Suppressor macrophage (primary cell): ENCODE results near the gene MAD1L1.
A peak's percentile ranks its signal among the peaks of the same experiment; 100 is the strongest.

Experiments used
- DNase-seq, 4 experiments: peaks; one replicate each; pipeline ENCODE4 v3.0.0-alpha.2; 2020 to 2022

The MAD1L1 gene

GRCh38 chr7:1858435-1859265, 374.1 kb downstream of the MAD1L1 start:
- DNase-seq = no peak

DNA sequence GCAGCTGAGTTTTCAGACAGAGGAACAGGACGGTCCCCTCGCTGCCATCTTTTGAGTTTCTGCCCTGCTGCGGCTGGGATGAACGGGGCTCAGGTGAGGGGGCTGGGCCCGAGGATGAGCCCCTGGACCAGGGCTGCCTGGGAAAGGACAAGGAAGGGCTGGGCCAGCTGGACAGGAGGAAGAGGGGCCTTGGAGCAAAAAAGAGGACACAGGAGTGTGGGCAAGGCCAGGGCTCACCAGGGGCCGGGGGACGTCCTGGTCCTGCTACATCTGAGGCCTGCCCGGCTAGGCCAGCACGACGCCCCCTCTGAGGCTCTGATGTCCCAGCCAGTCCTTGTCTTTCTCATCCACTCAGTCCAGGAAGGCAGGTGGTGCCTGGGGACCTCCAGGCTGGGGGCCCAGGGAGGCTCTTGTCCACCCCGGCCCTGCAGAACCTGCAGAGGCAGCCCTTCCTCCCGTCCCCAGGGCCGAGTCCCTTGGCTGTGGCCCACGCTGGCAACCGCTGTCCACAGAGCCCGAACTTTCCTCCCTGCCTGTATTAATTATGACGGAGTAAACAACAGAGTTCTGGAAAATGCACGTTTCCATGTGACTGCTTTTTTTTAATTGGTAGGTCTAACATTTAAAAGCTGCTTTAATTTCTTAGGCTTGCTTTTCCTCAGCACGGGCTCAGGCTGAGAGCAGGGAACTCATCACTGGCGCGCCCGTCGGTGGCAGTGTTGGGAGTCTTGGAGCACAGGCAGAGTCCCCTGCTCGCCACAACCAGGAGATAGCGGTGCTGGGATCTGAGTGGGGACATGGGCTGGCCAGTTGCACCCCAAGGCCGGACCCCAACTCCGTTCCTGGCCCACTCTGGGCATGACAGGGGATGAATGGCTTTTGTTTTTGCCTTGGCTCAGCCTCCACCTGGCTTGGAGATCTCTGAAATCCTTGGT, 375.0 kb downstream of the MAD1L1 start:
- no peak for DNase-seq

DNA sequence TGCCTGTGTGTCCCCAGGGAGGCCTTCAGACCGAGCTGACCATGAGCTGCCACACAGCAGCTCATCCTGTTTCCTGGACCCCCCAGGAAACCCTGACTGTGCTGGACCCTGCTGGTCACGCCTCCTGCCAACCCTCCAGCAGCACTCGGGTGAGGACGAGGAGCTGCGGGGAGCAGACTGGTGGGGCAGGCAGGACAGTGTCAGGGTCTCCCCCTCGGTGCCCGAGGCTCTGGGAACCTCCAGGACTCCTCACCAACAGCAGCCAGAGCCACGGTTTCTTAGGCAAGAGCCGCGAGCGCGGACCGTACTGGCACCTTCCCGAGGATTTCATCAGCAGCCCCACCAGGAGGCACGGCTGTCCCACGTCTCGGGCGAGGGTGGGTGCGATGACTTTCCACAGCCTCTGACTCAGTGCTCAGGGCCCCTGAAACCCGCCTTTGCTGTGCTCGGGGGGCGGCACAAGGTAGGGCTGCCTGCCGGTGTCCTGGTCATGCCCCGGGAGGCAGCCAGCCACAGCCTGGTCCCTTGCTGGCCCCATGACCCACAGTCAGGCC, 375.8 kb downstream of the MAD1L1 start:
- no peak for DNase-seq

DNA sequence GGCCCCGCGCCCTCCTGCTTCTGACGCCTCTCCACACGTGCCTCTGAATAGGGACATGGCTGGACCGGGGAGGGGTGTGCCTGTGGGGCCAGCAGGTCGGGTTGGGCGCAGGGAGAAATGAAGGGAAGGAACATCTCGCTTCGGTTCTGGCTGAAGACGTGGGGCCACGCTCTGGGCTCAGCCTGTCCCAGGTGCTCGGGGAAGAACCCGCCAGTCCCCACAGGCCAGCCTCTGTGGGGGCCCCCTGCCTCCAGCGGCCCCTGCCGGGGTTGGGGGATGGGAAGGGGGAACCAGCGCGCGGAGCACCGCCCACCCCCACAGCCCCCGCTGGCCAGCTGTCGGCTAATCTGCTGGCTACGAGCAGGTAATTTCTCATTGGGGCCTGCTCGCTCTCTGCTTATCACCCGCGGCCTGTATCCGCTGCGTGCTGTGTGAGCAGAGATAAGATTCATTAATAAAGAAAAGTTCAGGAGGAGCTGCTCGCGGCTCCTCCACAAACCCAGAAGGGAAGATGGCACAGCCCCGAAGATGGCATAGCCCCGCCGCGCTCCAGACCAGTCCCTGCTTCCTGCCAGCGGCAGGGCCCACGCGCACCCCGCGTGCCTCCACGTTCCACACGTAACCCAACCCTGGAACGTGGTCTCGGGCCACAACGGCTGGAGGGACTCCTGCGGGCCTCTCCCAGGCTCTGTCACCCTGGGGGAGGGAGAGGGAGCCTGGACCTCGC, 376.4 kb downstream of the MAD1L1 start:
- peak in 1 of 4 experiments; percentile 9 for DNase-seq

GRCh38 chr7:1855725-1856160, 377.0 kb downstream of the MAD1L1 start:
- peak in 3 of 4 experiments; percentile 8 to 37 (median 24) for DNase-seq

- no peak for DNase-seq
Measured at GRCh38 chr7:1854866-1855724, 377.6 kb downstream of the MAD1L1 start.

DNA sequence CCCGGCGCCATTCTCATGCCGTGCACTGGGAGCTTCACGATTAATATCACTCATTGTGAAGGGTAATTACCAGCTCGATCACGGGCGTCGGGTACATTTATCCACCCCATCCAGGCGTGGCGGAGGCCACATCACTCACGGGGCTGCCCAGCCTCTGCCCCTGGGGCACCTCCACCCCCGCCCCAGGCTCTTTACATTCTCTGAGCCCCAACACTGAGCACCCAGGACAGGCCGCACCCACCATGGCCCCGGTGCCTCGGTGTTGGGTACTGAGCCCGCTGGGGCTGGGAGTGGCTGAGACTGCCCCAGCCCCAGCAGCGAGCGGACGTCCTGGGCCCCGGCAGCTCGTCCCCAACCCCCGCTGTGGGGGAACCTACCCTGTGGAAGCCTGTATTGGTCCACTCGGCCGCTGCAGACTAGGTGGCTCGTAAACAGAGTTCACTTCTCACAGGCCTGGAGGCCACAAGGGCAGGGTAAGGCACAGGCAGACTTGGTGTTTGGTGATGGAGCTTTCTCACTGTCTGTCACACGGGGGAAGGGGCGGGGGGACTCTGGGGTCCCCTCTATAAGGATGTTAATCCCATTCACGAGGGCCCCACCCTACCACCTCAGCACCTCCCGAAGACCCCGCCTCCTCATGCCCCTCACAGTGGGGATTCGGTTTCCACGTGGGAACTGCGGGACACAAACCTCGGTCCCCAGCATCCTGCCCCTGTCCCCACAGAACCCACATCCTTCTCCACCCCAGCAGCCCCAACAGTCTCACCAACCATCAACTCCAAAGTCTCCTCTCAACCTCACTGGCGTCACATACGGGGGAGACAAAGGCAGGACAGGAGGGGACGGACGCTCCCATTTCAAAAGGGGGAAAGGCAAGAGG, 378.5 kb downstream of the MAD1L1 start:
- no peak for DNase-seq

DNA sequence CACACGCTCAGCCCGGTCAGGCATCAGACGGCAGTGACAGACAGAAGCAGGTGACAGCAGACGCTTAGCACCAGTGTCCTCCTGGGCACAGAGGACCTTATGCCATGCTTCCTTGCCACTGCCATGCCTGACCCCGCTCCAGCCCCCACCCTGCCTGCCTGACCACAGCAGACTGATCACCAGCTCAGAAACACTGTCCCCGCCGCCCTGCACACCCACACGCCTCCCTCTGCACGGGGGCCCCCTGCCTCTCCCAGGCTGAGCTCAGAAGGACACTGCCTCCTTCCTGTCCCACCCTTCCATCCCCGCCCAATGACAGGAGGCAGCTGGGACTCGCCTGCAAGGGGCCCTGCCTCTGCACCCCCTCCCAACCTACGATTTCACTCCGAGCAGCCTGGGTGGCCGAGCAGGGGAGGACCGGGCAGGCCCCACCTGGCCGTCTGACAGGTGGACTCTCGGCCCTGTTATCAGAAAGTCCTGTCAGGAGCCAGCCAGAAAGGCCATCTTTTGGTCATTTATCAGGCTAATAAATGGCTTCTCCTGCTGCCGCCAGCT, 379.2 kb downstream of the MAD1L1 start:
- no peak for DNase-seq

- DNase-seq = no peak
Measured at GRCh38 chr7:1852517-1853430, 380.0 kb downstream of the MAD1L1 start.

GRCh38 chr7:1851721-1852516, 380.8 kb downstream of the MAD1L1 start:
- no peak for DNase-seq

GRCh38 chr7:1850976-1851571, 381.7 kb downstream of the MAD1L1 start:
- no peak for DNase-seq

DNA sequence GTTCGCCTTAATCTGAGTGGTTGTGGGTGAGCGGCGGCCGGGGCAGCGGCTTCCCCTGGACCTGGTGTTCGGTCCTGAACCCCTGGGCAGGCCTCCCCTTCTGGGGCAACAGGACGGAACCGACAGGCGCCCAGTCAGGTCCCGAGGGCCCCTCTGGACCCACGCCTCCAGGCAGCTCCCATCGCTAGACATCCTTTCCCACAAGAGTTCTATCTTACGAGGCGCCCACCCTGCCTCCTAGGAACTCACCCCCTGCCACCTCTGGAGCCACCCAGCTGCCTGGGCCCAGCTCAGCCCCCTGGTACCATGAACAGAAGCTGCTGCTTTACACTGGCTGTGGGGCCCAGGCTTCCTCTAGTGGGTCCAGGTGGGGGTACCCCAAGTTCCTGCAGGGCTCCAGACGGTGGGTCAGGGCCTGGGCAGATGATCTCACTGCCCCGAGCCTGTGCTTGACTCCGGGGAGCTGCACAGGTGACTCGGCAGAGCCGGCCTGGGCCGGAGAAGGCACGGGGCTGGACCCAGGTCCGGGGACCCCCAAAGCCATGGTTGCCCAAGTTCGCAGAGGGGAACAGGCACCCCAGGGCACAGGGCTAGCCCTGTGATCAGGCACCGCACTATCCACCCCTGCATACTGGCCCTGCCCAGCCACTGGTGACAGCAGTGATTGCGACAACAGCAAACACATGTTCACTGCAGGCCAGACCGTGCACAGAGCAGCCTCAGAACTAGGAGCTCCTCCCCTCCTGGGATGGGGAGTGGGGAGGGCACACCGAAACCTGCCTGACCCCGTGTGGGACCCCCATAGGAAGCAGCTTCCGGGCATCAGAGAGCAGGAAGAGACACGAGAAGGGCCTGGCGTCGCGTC, 382.4 kb downstream of the MAD1L1 start:
- peak in 1 of 4 experiments; percentile 6 for DNase-seq

GRCh38 chr7:1849351-1850041, 383.2 kb downstream of the MAD1L1 start:
- DNase-seq = no peak

GRCh38 chr7:1848911-1849311, 383.8 kb downstream of the MAD1L1 start:
- no peak for DNase-seq

DNA sequence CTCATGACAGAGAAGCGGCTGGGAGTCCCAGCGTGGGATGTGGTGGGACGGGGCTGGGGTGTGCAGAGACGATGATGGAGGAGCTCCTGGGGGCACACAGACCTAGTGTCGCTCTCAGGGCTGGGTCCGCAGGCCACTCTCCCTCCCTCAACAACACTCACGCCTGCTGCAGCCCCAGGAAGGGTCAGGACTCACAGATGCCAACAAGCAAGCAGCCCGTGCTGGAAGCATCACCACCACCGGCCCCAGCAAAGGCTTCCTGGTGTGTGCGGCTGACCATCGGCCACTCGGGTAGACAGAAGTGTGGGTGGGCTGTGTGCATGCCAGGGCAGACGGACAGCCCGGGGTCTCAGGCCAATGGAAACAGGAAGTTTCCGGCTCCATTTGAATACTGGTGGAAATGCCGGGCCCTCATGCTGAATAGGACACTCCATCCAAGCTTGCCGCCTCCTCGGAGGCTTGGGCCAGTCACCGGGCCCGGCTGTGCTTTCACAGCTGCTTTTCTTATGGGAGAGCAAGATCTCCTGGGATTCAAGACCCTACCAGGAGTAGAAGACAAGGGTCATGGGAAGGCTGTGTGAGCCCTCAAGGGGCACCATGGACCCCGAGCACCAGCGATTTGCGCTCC, 384.6 kb downstream of the MAD1L1 start:
- DNase-seq = no peak
